Measurements from ENCODE around the gene IDH3B.

IDH3B gene

GRCh38 chr20:2656471-2657117 is 7.4 kb downstream of the IDH3B start:
- peaks cover 48% of the 10 kb centered on the region for H3K36me3 ChIP-seq (ENCODE audit: insufficient read depth, low read length)
- H3K9ac ChIP-seq (ENCODE audit: low read depth, low read length) = no peak overlapping the region
- no peaks in the 10 kb centered on the region; the same call in 1 of the 2 replicates for H3K4me1 ChIP-seq (ENCODE audit: insufficient read depth, low read length)
- H3K9me3 ChIP-seq (ENCODE audit: control insufficient read depth, insufficient read depth, low read length) = no peaks in the 10 kb centered on the region

DNA sequence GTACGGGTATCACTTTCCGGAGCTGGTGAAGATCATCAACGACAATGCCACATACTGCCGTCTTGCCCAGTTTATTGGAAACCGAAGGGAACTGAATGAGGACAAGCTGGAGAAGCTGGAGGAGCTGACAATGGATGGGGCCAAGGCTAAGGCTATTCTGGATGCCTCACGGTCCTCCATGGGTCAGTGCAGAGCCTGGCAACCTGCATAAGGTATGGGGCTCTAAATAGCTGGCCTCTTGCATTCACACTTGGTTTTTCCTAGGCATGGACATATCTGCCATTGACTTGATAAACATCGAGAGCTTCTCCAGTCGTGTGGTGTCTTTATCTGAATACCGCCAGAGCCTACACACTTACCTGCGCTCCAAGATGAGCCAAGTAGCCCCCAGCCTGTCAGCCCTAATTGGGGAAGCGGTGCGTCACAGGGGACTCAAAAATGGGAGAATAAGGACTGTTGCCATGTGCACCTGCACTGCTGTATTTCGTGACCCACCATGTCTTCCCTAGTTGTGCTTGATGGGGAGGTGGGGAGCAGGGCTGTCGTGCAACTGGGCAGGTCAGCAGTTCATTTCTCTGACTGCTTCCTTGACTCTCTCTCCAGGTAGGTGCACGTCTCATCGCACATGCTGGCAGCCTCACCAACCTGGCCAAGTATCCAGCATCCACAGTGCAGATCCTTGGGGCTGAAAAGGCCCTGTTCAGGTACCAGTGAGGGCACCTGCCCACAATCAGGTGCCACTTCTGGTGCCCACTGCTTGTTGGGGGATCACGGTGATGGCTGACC is 8.5 kb downstream of the IDH3B start:
- H3K4me1 ChIP-seq (ENCODE audit: insufficient read depth, low read length) = peaks cover 4% of the 10 kb centered on the region; the same call in 1 of the 2 replicates
- no peak overlapping the region for H3K9ac ChIP-seq (ENCODE audit: low read depth, low read length)
- no peaks in the 10 kb centered on the region for H3K9me3 ChIP-seq (ENCODE audit: control insufficient read depth, insufficient read depth, low read length)
- H3K36me3 ChIP-seq (ENCODE audit: insufficient read depth, low read length) = peaks cover 46% of the 10 kb centered on the region

DNA sequence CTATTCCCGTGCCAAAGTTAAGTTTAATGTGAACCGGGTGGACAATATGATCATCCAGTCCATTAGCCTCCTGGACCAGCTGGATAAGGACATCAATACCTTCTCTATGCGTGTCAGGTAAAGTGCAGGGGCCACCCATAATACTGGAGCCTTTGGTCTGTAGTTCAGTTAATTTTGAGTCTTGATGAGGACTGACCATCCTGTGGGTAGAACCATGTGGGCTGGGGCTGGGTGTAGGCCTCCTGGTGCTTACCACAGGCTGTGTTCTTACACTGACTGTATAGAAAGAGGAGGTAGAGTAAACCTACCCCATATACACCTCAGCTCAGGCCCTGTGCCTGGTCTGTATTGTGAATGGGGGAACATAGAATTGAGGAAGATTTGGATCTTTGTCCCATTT is 9.2 kb downstream of the IDH3B start:
- H3K9ac ChIP-seq (ENCODE audit: low read depth, low read length) = no peak overlapping the region
- H3K36me3 ChIP-seq (ENCODE audit: insufficient read depth, low read length) = peaks cover 46% of the 10 kb centered on the region
- no peaks in the 10 kb centered on the region for H3K9me3 ChIP-seq (ENCODE audit: control insufficient read depth, insufficient read depth, low read length)
- peaks cover 4% of the 10 kb centered on the region; the same call in 1 of the 2 replicates for H3K4me1 ChIP-seq (ENCODE audit: insufficient read depth, low read length)

GRCh38 chr20:2654384-2654822 is 9.6 kb downstream of the IDH3B start:
- peak overlapping the region; percentile 73; the same call in 1 of the 2 replicates for H3K9ac ChIP-seq (ENCODE audit: low read depth, low read length)
- H3K4me1 ChIP-seq (ENCODE audit: insufficient read depth, low read length) = peaks cover 4% of the 10 kb centered on the region; the same call in 1 of the 2 replicates
- no peaks in the 10 kb centered on the region for H3K9me3 ChIP-seq (ENCODE audit: control insufficient read depth, insufficient read depth, low read length)
- peaks cover 46% of the 10 kb centered on the region for H3K36me3 ChIP-seq (ENCODE audit: insufficient read depth, low read length)

GRCh38 chr20:2653556-2654383 is 10.2 kb downstream of the IDH3B start:
- H3K36me3 ChIP-seq (ENCODE audit: insufficient read depth, low read length) = peaks cover 46% of the 10 kb centered on the region
- peaks cover 4% of the 10 kb centered on the region; the same call in 1 of the 2 replicates for H3K4me1 ChIP-seq (ENCODE audit: insufficient read depth, low read length)
- H3K9me3 ChIP-seq (ENCODE audit: control insufficient read depth, insufficient read depth, low read length) = no peaks in the 10 kb centered on the region
- peak overlapping the region; percentile 73 for H3K9ac ChIP-seq (ENCODE audit: low read depth, low read length)

DNA sequence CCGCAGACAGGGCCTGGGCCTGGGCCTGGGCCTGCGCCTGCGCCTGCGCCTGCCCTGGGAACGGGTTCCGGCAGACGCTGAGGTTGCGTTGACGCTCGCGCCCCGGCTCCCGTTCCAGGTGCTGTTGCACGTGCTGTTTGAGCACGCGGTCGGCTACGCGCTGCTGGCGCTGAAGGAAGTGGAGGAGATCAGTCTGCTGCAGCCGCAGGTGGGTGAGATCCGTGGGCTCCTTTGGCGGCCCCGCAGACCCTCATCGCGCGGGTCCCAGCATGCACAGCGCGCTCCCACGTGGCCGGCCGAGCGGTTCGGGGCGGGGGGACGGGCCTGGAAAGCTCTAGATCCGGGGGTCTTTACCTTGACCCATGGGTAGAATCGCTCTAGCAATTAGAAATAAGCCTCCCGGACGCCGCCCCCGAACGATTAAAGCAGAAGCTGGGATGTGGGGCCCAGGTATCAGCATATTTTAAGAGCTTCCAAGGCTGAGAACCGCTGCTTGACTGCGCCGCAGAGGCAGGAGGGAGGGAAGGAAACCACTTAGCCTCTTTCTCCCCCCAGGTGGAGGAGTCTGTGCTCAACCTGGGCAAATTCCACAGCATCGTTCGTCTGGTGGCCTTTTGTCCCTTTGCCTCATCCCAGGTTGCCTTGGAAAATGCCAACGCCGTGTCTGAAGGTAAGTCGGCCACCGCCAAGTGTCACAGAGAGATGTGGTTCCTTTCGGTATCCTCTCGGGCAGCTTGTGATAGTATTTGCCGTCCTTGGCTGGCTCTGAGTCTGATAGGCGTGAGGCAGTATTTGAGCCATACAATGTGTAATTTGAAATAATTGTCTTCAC is 11.1 kb downstream of the IDH3B start:
- peaks cover 4% of the 10 kb centered on the region; the same call in 1 of the 2 replicates for H3K4me1 ChIP-seq (ENCODE audit: insufficient read depth, low read length)
- H3K9me3 ChIP-seq (ENCODE audit: control insufficient read depth, insufficient read depth, low read length) = no peaks in the 10 kb centered on the region
- peak overlapping the region; percentile 73 for H3K9ac ChIP-seq (ENCODE audit: low read depth, low read length)
- H3K36me3 ChIP-seq (ENCODE audit: insufficient read depth, low read length) = peaks cover 41% of the 10 kb centered on the region

DNA sequence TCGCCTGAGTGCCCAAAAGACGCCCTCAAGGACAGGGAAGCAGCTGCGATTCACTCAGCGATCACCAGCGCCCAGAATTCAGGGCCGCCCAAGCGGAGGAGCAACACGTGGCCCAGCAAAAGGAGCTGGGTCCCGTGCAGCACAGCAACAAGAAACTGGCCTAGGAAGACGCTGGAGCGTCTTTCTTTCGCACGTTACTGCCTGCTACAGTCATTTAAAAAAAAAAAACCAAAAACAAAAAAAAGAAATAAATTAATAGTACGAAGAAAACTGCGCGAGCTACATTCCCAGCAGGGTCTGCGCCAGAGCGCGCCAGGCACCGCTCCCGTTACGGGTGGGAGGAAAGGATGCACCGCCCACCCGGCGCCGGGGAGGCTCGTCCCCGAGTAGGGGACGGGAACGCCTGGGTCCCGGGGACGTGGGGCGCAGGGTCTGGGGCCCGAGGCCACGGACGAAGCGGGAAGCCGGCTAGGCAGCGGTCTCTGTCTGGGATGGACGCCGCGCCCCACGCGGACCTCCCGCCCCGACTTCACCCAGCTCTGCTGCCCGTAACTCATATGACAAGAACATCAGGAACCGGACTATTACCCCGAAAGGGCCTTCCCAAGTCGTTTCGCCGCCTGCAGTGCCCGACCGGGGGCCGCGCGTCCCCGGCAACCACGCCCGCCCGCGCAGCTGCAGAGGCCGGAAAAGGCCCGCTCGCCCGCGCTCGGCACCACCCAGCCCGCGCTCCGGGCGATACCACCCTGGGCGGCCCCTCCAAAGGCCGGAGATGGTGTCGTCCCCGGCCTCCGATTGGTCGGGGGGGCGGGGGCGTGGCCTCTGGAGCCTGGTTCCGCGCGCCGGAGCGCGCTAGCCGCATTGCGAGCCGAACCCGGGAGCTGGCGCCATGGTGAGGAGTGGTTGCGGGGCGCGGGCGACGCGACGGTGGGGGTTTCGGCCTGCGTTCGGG is 12.0 kb downstream of the IDH3B start, which contains the start of gene NOP56:
NOP56 (plus strand) TSS at position 861 of the 952 bp plus-strand sequence; CDS start at position 890, 29 bp downstream.
- Histone ChIP-seq H3K9ac (ENCODE audit: low read depth, low read length) (peak within 1 kb of the TSS; percentile 73), H3K36me3 (ENCODE audit: insufficient read depth, low read length) (peaks cover 34% of the 10 kb centered on the region), H3K4me1 (ENCODE audit: insufficient read depth, low read length) (peaks cover 4% of the 10 kb centered on the region; the same call in 1 of the 2 replicates), H3K9me3 (ENCODE audit: control insufficient read depth, insufficient read depth, low read length) (no peaks in the 10 kb centered on the region)

GRCh38 chr20:2643708-2644107 is 20.3 kb downstream of the IDH3B start:
- Histone ChIP-seq H3K9me3 (ENCODE audit: control insufficient read depth, insufficient read depth, low read length) (no peaks in the 10 kb centered on the region), H3K4me1 (ENCODE audit: insufficient read depth, low read length) (no peaks in the 10 kb centered on the region), H3K9ac (ENCODE audit: low read depth, low read length) (no peak overlapping the region), H3K36me3 (ENCODE audit: insufficient read depth, low read length) (no peaks in the 10 kb centered on the region)

GRCh38 chr20:2640899-2641298 is 23.1 kb downstream of the IDH3B start:
- H3K36me3 ChIP-seq (ENCODE audit: insufficient read depth, low read length) = no peaks in the 10 kb centered on the region
- H3K4me1 ChIP-seq (ENCODE audit: insufficient read depth, low read length) = no peaks in the 10 kb centered on the region
- no peak overlapping the region for H3K9ac ChIP-seq (ENCODE audit: low read depth, low read length)
- H3K9me3 ChIP-seq (ENCODE audit: control insufficient read depth, insufficient read depth, low read length) = no peaks in the 10 kb centered on the region

GRCh38 chr20:2640260-2640659 is 23.8 kb downstream of the IDH3B start:
- Histone ChIP-seq H3K4me1 (ENCODE audit: insufficient read depth, low read length) (no peaks in the 10 kb centered on the region), H3K9me3 (ENCODE audit: control insufficient read depth, insufficient read depth, low read length) (no peaks in the 10 kb centered on the region), H3K9ac (ENCODE audit: low read depth, low read length) (no peak overlapping the region), H3K36me3 (ENCODE audit: insufficient read depth, low read length) (no peaks in the 10 kb centered on the region)

- Histone ChIP-seq H3K36me3 (ENCODE audit: insufficient read depth, low read length) (no peaks in the 10 kb centered on the region), H3K9me3 (ENCODE audit: control insufficient read depth, insufficient read depth, low read length) (no peaks in the 10 kb centered on the region), H3K9ac (ENCODE audit: low read depth, low read length) (no peak overlapping the region), H3K4me1 (ENCODE audit: insufficient read depth, low read length) (no peaks in the 10 kb centered on the region)
Measured at GRCh38 chr20:2637246-2637645, 26.8 kb downstream of the IDH3B start.

DNA sequence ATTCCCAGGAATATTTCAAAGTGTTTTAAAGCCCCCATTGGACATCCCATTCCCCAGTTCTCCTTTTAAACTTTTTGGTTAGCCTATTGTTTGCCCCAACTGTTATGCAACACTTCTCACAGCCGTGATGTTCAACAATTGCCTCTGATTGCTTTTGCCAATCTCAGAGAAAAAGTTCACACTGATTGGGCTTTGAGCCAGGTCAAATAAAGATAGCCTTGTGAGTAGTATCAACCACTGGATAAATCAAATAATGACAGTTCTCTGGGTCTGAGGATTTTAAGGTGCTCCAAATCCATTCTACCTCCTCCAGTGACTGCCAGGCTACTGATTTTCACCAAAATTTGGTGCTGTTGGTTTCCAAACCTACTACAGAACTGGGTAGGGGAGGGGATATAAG is 30.6 kb downstream of the IDH3B start:
- Histone ChIP-seq H3K4me1 (ENCODE audit: insufficient read depth, low read length) (no peaks in the 10 kb centered on the region), H3K9ac (ENCODE audit: low read depth, low read length) (no peak overlapping the region), H3K9me3 (ENCODE audit: control insufficient read depth, insufficient read depth, low read length) (no peaks in the 10 kb centered on the region), H3K36me3 (ENCODE audit: insufficient read depth, low read length) (no peaks in the 10 kb centered on the region)

DNA sequence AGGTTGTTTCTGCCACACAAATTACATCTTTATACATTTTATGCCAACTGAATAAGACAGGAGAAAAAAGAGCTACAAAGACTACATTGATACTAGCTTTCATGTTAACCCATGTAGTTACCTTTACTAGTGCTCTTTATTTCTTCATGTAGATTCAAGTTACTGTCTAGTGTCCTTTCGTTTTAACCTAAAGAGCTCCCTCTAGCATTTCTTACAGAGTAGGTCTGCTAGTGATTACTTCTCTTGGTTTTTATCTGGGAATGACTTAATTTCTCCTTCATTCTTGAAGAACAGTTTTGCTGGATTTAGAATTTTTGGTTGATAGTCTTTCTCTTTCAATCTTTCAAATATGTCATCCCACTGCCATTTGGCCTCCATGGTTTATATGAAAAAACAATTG is 32.8 kb downstream of the IDH3B start:
- H3K9ac ChIP-seq (ENCODE audit: low read depth, low read length) = no peak overlapping the region
- H3K36me3 ChIP-seq (ENCODE audit: insufficient read depth, low read length) = no peaks in the 10 kb centered on the region
- H3K4me1 ChIP-seq (ENCODE audit: insufficient read depth, low read length) = no peaks in the 10 kb centered on the region
- no peaks in the 10 kb centered on the region for H3K9me3 ChIP-seq (ENCODE audit: control insufficient read depth, insufficient read depth, low read length)
